H1 (cell line): Measurements from ENCODE around the gene ZNF385B. TPM values are rescaled to one million over a fixed set of nuclear protein-coding genes. Genes with fewer than 3 reads are reported as not detected.

Experiments used
- CBX5 ChIP-seq: fragments of 300-800, 300-1000 bp; sonication (generic); IDR thresholded peaks from 2 replicates; pipeline ENCODE4 v1.7.1; 2016; ENCODE audit warnings: antibody characterized with exemption, low read length, low read depth
- EGR1 ChIP-seq: IDR thresholded peaks from 2 replicates; pipeline ENCODE4 v1.6.1; 2011; ENCODE audit warnings: low read depth, low read length, borderline replicate concordance
- GABPA ChIP-seq: IDR thresholded peaks from 2 replicates; pipeline ENCODE4 v1.6.1; 2011; ENCODE audit warnings: mild to moderate bottlenecking, low read length, moderate library complexity, borderline replicate concordance; ENCODE audit not compliant: insufficient read depth
- NRF1 ChIP-seq: IDR thresholded peaks from 2 replicates; pipeline ENCODE4 v1.6.1; 2011; ENCODE audit warnings: mild to moderate bottlenecking, low read depth, low read length, improper control_type of control experiment
- RFX5 ChIP-seq: IDR thresholded peaks from 2 replicates; pipeline ENCODE4 v1.6.1; 2011; ENCODE audit warnings: low read depth, low read length, improper control_type of control experiment, borderline replicate concordance
- RNF2 ChIP-seq: fragments of 200-900, 300-1000 bp; sonication (generic); IDR thresholded peaks from 2 replicates; pipeline ENCODE4 v1.7.1; 2016; ENCODE audit warnings: borderline replicate concordance, low read depth, mild to moderate bottlenecking, antibody characterized with exemption, low read length; ENCODE audit not compliant: poor library complexity, severe bottlenecking; ENCODE audit errors: missing control alignments
- RXRA ChIP-seq: IDR thresholded peaks from 2 replicates; pipeline ENCODE4 v1.6.1; 2011; ENCODE audit warnings: low read depth, mild to moderate bottlenecking, low read length, moderate library complexity; ENCODE audit not compliant: insufficient read depth
- SAP30 ChIP-seq: fragments of 300-600 bp; sonication (generic); IDR thresholded peaks from 2 replicates; pipeline ENCODE4 v1.7.1; 2012; ENCODE audit warnings: low read length, moderate library complexity, mild to moderate bottlenecking, inconsistent platforms; ENCODE audit not compliant: insufficient read depth, insufficient replicate concordance
- USF2 ChIP-seq: IDR thresholded peaks from 2 replicates; pipeline ENCODE4 v1.6.1; 2011; ENCODE audit warnings: low read length, improper control_type of control experiment
- polyA plus RNA-seq, 7 experiments: library from polyadenylated mRNA; depleted of rRNA in 3 of 7; stranded (reverse) in 5 of 7; unstranded in 2 of 7; fragments of >200 nt in 5 of 7; fragments of 200-250 nt in 2 of 7; gene quantifications; 1 replicate in 5 of 7; 2 replicates in 1 of 7; 4 replicates in 1 of 7; pipeline versions ENCODE4 v1.2.1 to v1.2.3, GENCODE V29; 2011 to 2013; ENCODE audit warnings: missing spikeins in 2 of 7, mixed read lengths in 2 of 7
- total RNA-seq: library from RNA; stranded (reverse); fragmentation: NEBNext Ultra II Directional; extraction: Animal tissue kit (Norgen Biotek cat#: 25700); gene quantifications from 2 replicates; pipeline ENCODE4 v1.2.1, GENCODE V29; 2021
- TF ChIP-seq, protein P1 (sequence below): fragments of 300-600 bp; sonication (generic); IDR thresholded peaks from 2 replicates; pipeline ENCODE4 v1.7.1; 2012; ENCODE audit warnings: low read length, moderate library complexity, mild to moderate bottlenecking, inconsistent platforms; ENCODE audit not compliant: insufficient replicate concordance

Gene ZNF385B
- total and polyA plus RNA-seq, 2 of the 8 experiments (the other 6 are each of a cell fraction or from before 2014, with no cell fraction given) = 1.1 to 3.7 TPM

- TF ChIP-seq, protein P1, sequence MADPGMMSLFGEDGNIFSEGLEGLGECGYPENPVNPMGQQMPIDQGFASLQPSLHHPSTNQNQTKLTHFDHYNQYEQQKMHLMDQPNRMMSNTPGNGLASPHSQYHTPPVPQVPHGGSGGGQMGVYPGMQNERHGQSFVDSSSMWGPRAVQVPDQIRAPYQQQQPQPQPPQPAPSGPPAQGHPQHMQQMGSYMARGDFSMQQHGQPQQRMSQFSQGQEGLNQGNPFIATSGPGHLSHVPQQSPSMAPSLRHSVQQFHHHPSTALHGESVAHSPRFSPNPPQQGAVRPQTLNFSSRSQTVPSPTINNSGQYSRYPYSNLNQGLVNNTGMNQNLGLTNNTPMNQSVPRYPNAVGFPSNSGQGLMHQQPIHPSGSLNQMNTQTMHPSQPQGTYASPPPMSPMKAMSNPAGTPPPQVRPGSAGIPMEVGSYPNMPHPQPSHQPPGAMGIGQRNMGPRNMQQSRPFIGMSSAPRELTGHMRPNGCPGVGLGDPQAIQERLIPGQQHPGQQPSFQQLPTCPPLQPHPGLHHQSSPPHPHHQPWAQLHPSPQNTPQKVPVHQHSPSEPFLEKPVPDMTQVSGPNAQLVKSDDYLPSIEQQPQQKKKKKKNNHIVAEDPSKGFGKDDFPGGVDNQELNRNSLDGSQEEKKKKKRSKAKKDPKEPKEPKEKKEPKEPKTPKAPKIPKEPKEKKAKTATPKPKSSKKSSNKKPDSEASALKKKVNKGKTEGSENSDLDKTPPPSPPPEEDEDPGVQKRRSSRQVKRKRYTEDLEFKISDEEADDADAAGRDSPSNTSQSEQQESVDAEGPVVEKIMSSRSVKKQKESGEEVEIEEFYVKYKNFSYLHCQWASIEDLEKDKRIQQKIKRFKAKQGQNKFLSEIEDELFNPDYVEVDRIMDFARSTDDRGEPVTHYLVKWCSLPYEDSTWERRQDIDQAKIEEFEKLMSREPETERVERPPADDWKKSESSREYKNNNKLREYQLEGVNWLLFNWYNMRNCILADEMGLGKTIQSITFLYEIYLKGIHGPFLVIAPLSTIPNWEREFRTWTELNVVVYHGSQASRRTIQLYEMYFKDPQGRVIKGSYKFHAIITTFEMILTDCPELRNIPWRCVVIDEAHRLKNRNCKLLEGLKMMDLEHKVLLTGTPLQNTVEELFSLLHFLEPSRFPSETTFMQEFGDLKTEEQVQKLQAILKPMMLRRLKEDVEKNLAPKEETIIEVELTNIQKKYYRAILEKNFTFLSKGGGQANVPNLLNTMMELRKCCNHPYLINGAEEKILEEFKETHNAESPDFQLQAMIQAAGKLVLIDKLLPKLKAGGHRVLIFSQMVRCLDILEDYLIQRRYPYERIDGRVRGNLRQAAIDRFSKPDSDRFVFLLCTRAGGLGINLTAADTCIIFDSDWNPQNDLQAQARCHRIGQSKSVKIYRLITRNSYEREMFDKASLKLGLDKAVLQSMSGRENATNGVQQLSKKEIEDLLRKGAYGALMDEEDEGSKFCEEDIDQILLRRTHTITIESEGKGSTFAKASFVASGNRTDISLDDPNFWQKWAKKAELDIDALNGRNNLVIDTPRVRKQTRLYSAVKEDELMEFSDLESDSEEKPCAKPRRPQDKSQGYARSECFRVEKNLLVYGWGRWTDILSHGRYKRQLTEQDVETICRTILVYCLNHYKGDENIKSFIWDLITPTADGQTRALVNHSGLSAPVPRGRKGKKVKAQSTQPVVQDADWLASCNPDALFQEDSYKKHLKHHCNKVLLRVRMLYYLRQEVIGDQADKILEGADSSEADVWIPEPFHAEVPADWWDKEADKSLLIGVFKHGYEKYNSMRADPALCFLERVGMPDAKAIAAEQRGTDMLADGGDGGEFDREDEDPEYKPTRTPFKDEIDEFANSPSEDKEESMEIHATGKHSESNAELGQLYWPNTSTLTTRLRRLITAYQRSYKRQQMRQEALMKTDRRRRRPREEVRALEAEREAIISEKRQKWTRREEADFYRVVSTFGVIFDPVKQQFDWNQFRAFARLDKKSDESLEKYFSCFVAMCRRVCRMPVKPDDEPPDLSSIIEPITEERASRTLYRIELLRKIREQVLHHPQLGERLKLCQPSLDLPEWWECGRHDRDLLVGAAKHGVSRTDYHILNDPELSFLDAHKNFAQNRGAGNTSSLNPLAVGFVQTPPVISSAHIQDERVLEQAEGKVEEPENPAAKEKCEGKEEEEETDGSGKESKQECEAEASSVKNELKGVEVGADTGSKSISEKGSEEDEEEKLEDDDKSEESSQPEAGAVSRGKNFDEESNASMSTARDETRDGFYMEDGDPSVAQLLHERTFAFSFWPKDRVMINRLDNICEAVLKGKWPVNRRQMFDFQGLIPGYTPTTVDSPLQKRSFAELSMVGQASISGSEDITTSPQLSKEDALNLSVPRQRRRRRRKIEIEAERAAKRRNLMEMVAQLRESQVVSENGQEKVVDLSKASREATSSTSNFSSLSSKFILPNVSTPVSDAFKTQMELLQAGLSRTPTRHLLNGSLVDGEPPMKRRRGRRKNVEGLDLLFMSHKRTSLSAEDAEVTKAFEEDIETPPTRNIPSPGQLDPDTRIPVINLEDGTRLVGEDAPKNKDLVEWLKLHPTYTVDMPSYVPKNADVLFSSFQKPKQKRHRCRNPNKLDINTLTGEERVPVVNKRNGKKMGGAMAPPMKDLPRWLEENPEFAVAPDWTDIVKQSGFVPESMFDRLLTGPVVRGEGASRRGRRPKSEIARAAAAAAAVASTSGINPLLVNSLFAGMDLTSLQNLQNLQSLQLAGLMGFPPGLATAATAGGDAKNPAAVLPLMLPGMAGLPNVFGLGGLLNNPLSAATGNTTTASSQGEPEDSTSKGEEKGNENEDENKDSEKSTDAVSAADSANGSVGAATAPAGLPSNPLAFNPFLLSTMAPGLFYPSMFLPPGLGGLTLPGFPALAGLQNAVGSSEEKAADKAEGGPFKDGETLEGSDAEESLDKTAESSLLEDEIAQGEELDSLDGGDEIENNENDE = no peak
- TF ChIP-seq RFX5 (no peak), USF2 (no peak), RNF2 (no peak), RXRA (no peak), NRF1 (no peak), EGR1 (no peak), GABPA (no peak), CBX5 (no peak), SAP30 (no peak)
These were observed 319.8 kb downstream of the ZNF385B start (continued) for GRCh38 chr2:179541586-179541985.
